ENCODE measurements around the gene PP2D1. TPM values are rescaled to one million over a fixed set of nuclear protein-coding genes. Genes with fewer than 3 reads are reported as not detected.

Gene PP2D1
- total and polyA plus RNA-seq, 9 of the 15 experiments (the other 6 are each of a cell fraction or from before 2014, with no cell fraction given), result 0.07 to 0.10 TPM; not detected in 7

DNA sequence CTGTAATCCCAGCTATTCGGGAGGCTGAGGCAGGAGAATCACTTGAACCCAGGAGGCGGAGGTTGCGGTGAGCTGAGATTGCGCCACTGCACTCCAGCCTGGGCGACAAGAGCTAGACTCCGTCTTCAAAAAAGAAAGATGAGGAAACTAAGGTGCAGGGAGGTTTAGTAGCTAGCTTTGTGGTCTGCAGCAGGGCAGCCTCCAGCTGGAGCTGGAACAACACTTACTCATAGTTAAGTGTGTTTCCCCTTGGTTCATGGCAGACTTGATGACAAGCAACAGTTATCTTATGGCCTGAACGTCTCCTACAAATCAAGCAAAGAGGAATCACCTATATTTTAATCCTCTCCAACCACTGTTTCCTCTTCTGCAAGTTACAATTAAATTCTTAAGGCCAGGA lies 40.8 kb upstream of the PP2D1 start (continued):
- TF ChIP-seq, protein P1, sequence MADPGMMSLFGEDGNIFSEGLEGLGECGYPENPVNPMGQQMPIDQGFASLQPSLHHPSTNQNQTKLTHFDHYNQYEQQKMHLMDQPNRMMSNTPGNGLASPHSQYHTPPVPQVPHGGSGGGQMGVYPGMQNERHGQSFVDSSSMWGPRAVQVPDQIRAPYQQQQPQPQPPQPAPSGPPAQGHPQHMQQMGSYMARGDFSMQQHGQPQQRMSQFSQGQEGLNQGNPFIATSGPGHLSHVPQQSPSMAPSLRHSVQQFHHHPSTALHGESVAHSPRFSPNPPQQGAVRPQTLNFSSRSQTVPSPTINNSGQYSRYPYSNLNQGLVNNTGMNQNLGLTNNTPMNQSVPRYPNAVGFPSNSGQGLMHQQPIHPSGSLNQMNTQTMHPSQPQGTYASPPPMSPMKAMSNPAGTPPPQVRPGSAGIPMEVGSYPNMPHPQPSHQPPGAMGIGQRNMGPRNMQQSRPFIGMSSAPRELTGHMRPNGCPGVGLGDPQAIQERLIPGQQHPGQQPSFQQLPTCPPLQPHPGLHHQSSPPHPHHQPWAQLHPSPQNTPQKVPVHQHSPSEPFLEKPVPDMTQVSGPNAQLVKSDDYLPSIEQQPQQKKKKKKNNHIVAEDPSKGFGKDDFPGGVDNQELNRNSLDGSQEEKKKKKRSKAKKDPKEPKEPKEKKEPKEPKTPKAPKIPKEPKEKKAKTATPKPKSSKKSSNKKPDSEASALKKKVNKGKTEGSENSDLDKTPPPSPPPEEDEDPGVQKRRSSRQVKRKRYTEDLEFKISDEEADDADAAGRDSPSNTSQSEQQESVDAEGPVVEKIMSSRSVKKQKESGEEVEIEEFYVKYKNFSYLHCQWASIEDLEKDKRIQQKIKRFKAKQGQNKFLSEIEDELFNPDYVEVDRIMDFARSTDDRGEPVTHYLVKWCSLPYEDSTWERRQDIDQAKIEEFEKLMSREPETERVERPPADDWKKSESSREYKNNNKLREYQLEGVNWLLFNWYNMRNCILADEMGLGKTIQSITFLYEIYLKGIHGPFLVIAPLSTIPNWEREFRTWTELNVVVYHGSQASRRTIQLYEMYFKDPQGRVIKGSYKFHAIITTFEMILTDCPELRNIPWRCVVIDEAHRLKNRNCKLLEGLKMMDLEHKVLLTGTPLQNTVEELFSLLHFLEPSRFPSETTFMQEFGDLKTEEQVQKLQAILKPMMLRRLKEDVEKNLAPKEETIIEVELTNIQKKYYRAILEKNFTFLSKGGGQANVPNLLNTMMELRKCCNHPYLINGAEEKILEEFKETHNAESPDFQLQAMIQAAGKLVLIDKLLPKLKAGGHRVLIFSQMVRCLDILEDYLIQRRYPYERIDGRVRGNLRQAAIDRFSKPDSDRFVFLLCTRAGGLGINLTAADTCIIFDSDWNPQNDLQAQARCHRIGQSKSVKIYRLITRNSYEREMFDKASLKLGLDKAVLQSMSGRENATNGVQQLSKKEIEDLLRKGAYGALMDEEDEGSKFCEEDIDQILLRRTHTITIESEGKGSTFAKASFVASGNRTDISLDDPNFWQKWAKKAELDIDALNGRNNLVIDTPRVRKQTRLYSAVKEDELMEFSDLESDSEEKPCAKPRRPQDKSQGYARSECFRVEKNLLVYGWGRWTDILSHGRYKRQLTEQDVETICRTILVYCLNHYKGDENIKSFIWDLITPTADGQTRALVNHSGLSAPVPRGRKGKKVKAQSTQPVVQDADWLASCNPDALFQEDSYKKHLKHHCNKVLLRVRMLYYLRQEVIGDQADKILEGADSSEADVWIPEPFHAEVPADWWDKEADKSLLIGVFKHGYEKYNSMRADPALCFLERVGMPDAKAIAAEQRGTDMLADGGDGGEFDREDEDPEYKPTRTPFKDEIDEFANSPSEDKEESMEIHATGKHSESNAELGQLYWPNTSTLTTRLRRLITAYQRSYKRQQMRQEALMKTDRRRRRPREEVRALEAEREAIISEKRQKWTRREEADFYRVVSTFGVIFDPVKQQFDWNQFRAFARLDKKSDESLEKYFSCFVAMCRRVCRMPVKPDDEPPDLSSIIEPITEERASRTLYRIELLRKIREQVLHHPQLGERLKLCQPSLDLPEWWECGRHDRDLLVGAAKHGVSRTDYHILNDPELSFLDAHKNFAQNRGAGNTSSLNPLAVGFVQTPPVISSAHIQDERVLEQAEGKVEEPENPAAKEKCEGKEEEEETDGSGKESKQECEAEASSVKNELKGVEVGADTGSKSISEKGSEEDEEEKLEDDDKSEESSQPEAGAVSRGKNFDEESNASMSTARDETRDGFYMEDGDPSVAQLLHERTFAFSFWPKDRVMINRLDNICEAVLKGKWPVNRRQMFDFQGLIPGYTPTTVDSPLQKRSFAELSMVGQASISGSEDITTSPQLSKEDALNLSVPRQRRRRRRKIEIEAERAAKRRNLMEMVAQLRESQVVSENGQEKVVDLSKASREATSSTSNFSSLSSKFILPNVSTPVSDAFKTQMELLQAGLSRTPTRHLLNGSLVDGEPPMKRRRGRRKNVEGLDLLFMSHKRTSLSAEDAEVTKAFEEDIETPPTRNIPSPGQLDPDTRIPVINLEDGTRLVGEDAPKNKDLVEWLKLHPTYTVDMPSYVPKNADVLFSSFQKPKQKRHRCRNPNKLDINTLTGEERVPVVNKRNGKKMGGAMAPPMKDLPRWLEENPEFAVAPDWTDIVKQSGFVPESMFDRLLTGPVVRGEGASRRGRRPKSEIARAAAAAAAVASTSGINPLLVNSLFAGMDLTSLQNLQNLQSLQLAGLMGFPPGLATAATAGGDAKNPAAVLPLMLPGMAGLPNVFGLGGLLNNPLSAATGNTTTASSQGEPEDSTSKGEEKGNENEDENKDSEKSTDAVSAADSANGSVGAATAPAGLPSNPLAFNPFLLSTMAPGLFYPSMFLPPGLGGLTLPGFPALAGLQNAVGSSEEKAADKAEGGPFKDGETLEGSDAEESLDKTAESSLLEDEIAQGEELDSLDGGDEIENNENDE (IDR thresholded peaks at IDR 0.05; ENCODE audit: low read depth, low read length), result no peak
- TF ChIP-seq RFX1 (IDR thresholded peaks at IDR 0.05), result no peak
- no peak for TF ChIP-seq ZNF174 (CRISPR knock-in tag; IDR thresholded peaks at IDR 0.05)
- TF ChIP-seq, protein P2, sequence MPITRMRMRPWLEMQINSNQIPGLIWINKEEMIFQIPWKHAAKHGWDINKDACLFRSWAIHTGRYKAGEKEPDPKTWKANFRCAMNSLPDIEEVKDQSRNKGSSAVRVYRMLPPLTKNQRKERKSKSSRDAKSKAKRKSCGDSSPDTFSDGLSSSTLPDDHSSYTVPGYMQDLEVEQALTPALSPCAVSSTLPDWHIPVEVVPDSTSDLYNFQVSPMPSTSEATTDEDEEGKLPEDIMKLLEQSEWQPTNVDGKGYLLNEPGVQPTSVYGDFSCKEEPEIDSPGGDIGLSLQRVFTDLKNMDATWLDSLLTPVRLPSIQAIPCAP (CRISPR knock-in tag; IDR thresholded peaks at IDR 0.05; ENCODE audit: borderline replicate concordance), result no peak
- TF ChIP-seq CCNT2 (IDR thresholded peaks at IDR 0.05; ENCODE audit: borderline replicate concordance, extremely low read depth, insufficient read length, low read depth, low read length), result no peak
- TF ChIP-seq ZNF311 (CRISPR knock-in tag; IDR thresholded peaks at IDR 0.05), result no peak

Measured in K562 (cell line).